Glutamatergic neuron (in vitro differentiated cells): ENCODE data around the gene RAET1E. TPM values are rescaled to one million over a fixed set of nuclear protein-coding genes. Genes with fewer than 3 reads are reported as not detected.

Experiments
- DNase-seq: peaks from one replicate; pipeline ENCODE4 v3.0.0; 2022
- H3K27ac Mint-ChIP-seq: one replicate; pipeline ENCODE4 v1.8.0; 2020; ENCODE audit warnings: mild to moderate bottlenecking, mixed read lengths, inconsistent platforms; ENCODE audit not compliant: unreplicated experiment
- H3K27me3 Mint-ChIP-seq: one replicate; pipeline ENCODE4 v1.8.0; 2020; ENCODE audit warnings: mild to moderate bottlenecking, moderate library complexity, mixed read lengths, inconsistent platforms; ENCODE audit not compliant: unreplicated experiment
- H3K36me3 Mint-ChIP-seq: one replicate; pipeline ENCODE4 v1.8.0; 2020; ENCODE audit warnings: mild to moderate bottlenecking, mixed read lengths, inconsistent platforms; ENCODE audit not compliant: unreplicated experiment
- H3K4me1 Mint-ChIP-seq: one replicate; pipeline ENCODE4 v1.8.0; 2020; ENCODE audit warnings: mild to moderate bottlenecking, low read depth, mixed read lengths, inconsistent platforms; ENCODE audit not compliant: unreplicated experiment
- H3K4me3 Mint-ChIP-seq: one replicate; pipeline ENCODE4 v1.8.0; 2020; ENCODE audit warnings: mild to moderate bottlenecking, mixed read lengths, inconsistent platforms; ENCODE audit not compliant: unreplicated experiment
- H3K9me3 Mint-ChIP-seq: one replicate; pipeline ENCODE4 v1.8.0; 2020; ENCODE audit warnings: mild to moderate bottlenecking, moderate library complexity, mixed read lengths, inconsistent platforms; ENCODE audit not compliant: unreplicated experiment
- CTCF ChIP-seq: fragments of 200-600 bp; sonication (generic); IDR thresholded peaks from one replicate; pipeline ENCODE4 v1.5.0; 2021; ENCODE audit not compliant: partially characterized antibody, unreplicated experiment
- total RNA-seq: library from RNA; stranded (reverse); fragmentation: NEBNext Ultra II Directional; extraction: Animal tissue kit (Norgen Biotek cat#: 25700); gene quantifications from one replicate; pipeline ENCODE4 v1.2.1, GENCODE V29; 2021; ENCODE audit not compliant: unreplicated experiment

RAET1E gene
- total RNA-seq, 1 donor from 2014 or later, result not detected

- TF ChIP-seq CTCF, result no peak
- H3K4me3 Mint-ChIP-seq, result no peak overlapping the region
- peaks cover 11% of the 10 kb centered on the region for H3K27me3 Mint-ChIP-seq
- H3K27ac Mint-ChIP-seq, result no peak overlapping the region
- no peak for DNase-seq
- no peaks in the 10 kb centered on the region for H3K4me1 Mint-ChIP-seq
- H3K9me3 Mint-ChIP-seq, result peaks cover 2% of the 10 kb centered on the region
- H3K36me3 Mint-ChIP-seq, result no peaks in the 10 kb centered on the region
Observed at GRCh38 chr6:149891259-149891658, 6.7 kb downstream of the RAET1E start.

GRCh38 chr6:149890629-149891045, 7.3 kb downstream of the RAET1E start:
- Mint-ChIP-seq H3K27ac (no peak overlapping the region), H3K36me3 (no peaks in the 10 kb centered on the region), H3K4me3 (no peak overlapping the region), H3K27me3 (peaks cover 11% of the 10 kb centered on the region), H3K9me3 (peaks cover 2% of the 10 kb centered on the region), H3K4me1 (no peaks in the 10 kb centered on the region)
- DNase-seq, result no peak
- no peak for TF ChIP-seq CTCF

GRCh38 chr6:149889326-149889725, 8.6 kb downstream of the RAET1E start:
- DNase-seq, result no peak
- no peaks in the 10 kb centered on the region for H3K4me1 Mint-ChIP-seq
- H3K9me3 Mint-ChIP-seq, result peaks cover 2% of the 10 kb centered on the region
- no peak overlapping the region for H3K27ac Mint-ChIP-seq
- no peak for TF ChIP-seq CTCF
- H3K4me3 Mint-ChIP-seq, result no peak overlapping the region
- peaks cover 12% of the 10 kb centered on the region for H3K27me3 Mint-ChIP-seq
- H3K36me3 Mint-ChIP-seq, result no peaks in the 10 kb centered on the region

GRCh38 chr6:149888659-149889058, 9.3 kb downstream of the RAET1E start:
- H3K9me3 Mint-ChIP-seq, result peaks cover 2% of the 10 kb centered on the region
- H3K27ac Mint-ChIP-seq, result no peak overlapping the region
- no peak overlapping the region for H3K4me3 Mint-ChIP-seq
- peaks cover 11% of the 10 kb centered on the region for H3K27me3 Mint-ChIP-seq
- DNase-seq, result no peak
- no peaks in the 10 kb centered on the region for H3K36me3 Mint-ChIP-seq
- TF ChIP-seq CTCF, result no peak
- H3K4me1 Mint-ChIP-seq, result no peaks in the 10 kb centered on the region

- H3K27me3 Mint-ChIP-seq, result peaks cover 11% of the 10 kb centered on the region
Observed at GRCh38 chr6:149888093-149888492, 9.8 kb downstream of the RAET1E start.

More at GRCh38 chr6:149888093-149888492, 9.8 kb downstream of the RAET1E start:
- no peaks in the 10 kb centered on the region for H3K36me3 Mint-ChIP-seq
- no peak overlapping the region for H3K27ac Mint-ChIP-seq
- no peak for TF ChIP-seq CTCF
- DNase-seq, result no peak
- H3K9me3 Mint-ChIP-seq, result peaks cover 2% of the 10 kb centered on the region
- no peaks in the 10 kb centered on the region for H3K4me1 Mint-ChIP-seq
- H3K4me3 Mint-ChIP-seq, result no peak overlapping the region
